GM19468 (cell line): ENCODE measurements around the gene SPPL2B.

ENCODE experiments used
- ATAC-seq: cut with Tn5 transposase; IDR thresholded peaks from one replicate; pipeline ENCODE4 v1.9.1; 2021; ENCODE audit warnings: mild to moderate bottlenecking, moderate library complexity, moderate number of reproducible peaks; ENCODE audit not compliant: unreplicated experiment; ENCODE audit errors: extremely low read depth

SPPL2B gene

DNA sequence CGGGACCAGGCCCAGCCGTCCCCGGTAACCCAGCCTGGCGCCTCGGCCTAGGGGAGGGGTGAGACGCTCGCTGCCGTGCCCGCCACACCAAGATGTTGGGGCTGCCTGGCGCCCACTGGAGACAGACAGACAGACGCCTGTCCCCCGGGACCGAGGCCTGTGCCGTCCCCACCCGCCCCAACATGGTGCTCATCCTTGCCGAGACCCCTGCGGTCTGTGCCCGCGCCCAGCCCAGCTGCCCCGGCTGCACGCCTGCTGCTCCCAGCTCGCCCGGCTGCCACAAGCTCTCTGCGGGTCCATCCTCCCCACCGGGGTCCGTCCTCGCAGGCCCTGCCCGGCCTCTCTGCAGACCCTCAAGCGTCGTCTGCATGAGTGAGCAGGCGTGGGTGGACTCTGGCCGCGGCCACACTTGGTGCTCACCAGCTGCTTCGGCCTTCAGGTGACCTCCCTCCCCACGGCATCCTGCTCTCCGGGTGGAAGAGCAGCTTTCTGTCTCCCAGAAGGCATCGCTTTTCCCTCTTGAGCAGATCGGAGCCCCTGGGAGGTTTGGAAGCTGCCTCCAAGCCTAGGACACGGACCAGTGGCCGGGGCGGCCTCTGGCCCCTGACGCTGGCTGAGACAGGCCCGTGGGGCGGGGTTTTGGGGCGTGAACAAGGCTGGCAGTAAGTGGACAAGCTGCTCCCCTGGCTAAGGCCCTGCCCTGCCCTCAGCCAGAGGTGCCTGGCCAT, 24.8 kb downstream of the SPPL2B start:
- ATAC-seq: no peak

DNA sequence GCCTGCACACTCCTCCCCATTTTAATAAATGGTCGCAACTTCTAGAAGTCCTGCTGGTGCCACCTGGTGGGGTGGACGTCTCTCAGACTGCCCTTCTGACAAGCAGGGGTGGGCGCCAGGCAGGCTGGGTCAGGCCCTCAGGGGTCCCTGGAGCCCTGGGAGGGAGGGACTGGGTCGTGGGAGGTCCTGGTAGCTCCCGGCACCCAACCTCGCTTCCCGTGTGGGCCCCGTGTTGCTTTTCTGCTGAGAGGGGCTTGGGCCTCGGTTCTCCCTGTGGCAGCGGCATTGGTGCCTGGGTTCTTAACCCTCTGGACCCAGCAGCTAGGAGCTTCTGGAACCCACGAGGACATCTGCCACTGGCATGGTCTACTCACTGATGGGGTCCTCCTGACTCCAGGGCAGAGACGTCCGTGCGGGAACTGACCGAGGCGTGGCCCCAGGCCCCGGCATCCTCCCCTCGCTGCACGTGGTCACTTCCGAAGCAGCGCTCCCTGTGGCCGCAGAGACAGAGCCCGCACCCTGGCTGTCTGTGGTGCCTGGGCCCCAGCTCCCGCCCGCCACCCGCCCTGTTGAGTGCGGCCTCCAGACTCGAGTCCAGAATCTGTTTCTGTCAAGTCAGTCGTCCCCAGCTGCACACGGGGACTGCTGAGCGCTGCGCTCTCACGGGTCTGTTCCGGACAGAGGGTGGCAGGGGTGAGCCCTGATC, 25.6 kb downstream of the SPPL2B start:
- no peak for ATAC-seq

DNA sequence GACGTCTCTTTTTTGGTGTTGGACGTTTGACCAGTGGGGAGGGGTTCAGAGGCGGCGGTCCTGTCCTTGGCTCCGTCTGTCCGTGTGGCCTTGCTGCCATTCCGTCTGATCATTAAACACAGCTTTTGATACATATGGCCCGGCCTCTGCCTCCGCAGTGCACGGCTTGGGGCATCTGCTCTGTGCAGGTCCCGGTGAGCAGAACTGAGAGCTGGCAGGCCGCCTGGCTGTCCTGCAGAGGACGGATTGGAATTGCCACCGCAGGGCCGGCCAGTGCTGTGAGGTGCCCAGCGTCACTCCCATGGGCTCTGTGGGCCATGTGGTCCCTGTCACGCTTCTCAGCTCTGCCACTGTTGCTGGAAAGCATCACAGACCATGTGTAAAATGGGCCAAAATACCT, 26.2 kb downstream of the SPPL2B start:
- no peak for ATAC-seq

- ATAC-seq: no peak
Measured at GRCh38 chr19:2355168-2356035, 26.9 kb downstream of the SPPL2B start.

DNA sequence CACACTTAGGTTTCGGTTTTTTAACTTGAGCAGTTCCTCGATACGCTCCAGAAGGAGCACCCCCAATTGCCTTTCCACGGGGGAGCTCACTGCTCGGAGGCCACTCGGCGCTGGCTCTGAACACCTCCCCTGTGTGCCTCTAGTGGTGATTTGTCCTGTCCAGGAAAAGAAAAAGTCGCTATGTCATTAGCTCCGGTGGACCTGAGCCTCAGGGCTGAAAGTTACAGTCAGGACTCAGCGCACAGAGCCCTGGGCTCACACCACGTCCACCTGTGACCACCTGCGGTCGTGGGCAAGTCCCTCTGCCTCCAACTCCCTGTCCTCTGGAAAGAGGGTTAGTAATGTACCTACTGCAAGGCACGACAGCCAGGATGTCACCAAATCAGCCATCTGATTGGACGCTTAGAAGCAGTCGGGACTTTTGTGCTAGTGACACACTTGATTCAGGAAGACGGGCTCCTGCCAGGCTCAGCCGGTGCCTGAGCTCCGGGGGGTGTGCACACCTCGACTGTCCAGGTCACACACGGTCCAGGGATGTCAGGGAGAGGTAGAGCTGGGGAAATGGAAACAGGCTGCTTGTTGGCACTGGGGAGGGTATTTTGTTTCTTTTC, 27.7 kb downstream of the SPPL2B start:
- no peak for ATAC-seq

GRCh38 chr19:2357279-2358206, 29.1 kb downstream of the SPPL2B start:
- ATAC-seq: no peak

GRCh38 chr19:2358548-2359173, 30.2 kb downstream of the SPPL2B start:
- ATAC-seq: no peak

GRCh38 chr19:2359992-2360685, 31.7 kb downstream of the SPPL2B start, which contains the start of gene TMPRSS9:
Gene TMPRSS9 (plus strand): TSS chr19:2360265. CDS start chr19:2389786, 29,521 bp downstream.
- no peak for ATAC-seq

- ATAC-seq: no peak
Measured at GRCh38 chr19:2360833-2361232, 32.3 kb downstream of the SPPL2B start.

GRCh38 chr19:2361246-2362045, 33.0 kb downstream of the SPPL2B start:
- no peak for ATAC-seq

DNA sequence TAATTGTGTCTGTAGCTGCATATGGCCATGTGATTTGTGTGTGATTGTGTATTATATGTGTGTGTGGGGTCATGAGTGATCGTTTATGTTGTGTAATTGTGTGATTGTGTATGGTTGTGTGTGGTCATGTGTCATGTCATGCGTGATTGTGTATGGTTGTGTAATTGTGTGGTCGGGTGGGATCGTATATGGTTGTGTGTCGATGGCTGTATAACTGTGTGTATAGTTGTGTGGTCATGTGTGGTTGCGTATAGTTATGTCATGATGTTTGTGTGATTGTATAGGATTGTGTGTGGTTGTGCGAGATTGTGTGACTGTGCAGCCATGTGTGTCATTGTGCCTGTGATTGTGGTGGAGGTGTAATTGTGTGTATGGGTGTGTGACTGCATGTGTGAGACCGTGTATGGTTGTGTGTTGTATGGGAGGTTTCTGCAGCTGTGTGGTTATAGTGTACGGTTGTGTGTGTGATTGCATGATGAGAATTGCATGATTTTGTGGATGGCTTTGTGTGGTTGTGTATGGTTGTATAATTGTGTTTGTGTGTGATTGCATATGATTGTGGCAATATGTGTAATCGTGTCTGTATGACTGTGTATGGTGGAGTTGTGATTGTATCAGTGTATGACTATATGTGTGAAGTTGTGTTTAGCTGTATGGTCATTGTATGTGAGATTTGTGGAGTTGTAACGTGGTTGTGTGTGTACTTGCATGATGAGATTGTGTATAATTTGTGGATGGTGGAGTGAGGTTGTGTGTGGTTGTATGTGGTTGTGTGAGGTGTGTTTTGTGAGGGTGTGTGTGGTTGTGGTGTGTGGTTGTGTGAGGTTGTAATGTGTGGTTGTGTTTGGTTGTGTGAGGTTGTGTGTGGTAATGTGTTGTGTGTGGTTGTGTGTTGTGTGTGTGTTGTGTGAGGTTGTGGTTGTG, 33.8 kb downstream of the SPPL2B start:
- ATAC-seq: no peak

DNA sequence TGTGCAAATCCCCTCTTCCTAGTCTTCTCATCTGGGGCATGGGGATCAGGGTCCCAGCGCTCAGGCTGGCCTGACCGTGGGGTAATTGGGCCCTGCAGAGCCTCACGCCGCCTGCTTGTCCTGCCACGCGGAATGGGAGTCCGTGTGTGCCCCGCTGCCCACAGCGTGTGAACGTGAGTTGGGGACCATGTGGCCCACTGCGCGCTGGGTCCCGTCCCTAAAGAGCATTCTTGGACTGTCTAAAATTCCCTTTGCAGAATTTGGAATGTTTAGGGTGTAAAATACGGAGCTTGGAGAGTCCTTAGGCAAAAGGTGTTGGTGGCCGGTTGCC, 34.5 kb downstream of the SPPL2B start:
- no peak for ATAC-seq

DNA sequence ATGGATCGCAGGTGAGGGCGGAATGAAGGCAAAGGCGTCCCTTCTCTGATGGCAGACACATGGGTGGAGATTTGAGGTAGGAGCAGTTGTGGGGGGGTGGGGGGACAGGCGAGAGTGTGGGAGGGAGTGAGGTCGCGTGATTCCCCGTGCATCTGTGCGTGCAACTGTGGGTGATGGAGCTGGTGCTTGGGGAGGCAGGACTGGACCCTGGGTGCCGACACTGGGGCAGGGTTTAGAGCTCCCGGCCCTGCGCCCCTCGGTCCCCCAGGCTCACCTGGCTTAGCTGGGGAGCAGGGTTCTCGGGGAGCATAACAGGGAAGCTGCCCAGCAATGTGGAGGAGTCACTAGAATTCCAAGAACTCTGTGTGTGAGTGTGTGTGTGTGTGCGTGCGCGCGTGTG, 34.9 kb downstream of the SPPL2B start:
- ATAC-seq: no peak

- ATAC-seq: no peak
Measured at GRCh38 chr19:2365201-2365970, 36.9 kb downstream of the SPPL2B start.

DNA sequence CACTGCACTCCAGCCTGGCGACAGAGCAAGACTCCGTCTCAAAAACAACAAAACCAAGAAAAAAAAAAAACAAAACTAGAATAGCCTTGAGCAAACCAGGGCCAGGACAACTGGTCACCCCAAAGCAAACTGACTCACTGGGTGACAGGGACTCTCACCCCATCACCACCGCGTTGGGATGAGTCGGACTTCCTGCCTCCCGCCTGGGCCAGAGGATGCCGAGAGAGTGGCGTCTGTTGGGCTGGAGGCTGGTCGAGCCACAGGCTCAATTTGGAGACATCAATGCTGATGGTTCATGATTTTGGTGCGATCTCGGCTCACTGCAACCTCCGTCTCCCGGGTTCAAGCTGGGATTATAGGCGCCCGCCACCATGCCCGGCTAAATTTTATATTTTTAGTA, 43.2 kb downstream of the SPPL2B start:
- no peak for ATAC-seq

GRCh38 chr19:2372076-2372612, 43.7 kb downstream of the SPPL2B start:
- no peak for ATAC-seq
